H1 (cell line): ENCODE results near the gene CREBZF.

Experiments used
- EZH2 ChIP-seq: fragments of 200-600 bp; sonication (generic); IDR thresholded peaks from 2 replicates; pipeline ENCODE4 v1.7.1; 2012; ENCODE audit warnings: low read depth, mild to moderate bottlenecking, moderate library complexity, low read length, inconsistent platforms; ENCODE audit not compliant: severe bottlenecking
- JUND ChIP-seq: IDR thresholded peaks from 2 replicates; pipeline ENCODE4 v1.6.1; 2011; ENCODE audit warnings: mild to moderate bottlenecking, improper control_type of control experiment, low read length
- POLR2AphosphoS5 ChIP-seq: IDR thresholded peaks from 2 replicates; pipeline ENCODE4 v1.6.1; 2011; ENCODE audit warnings: low read depth, low read length
- TF ChIP-seq, protein P1 (sequence below): IDR thresholded peaks from 2 replicates; pipeline ENCODE4 v1.6.1; 2011; ENCODE audit warnings: low read depth, mild to moderate bottlenecking, low read length; ENCODE audit not compliant: insufficient read depth
- TF ChIP-seq, protein P2 (sequence below): IDR thresholded peaks from 2 replicates; pipeline ENCODE4 v1.6.1; 2012; ENCODE audit warnings: inconsistent platforms

DNA sequence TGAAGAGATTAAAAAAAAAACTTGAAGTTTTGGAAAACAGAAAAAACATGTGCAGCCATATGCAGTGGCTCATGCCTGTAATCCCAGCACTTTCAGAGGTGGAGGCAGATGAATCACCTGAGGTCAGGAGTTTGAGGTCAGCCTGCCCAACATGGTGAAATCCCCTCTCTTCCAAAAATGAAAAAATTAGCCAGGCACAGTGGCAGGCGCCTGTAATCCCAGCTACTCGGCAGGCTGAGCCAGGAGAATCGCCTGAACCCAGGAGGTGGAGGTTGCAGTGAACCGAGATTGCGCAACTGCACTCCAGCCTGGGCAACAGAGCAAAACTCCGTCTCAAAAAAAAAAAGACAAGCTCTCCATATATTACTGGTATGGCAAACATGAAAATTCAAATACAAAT, 45.4 kb downstream of the CREBZF start:
- TF ChIP-seq JUND = no peak
- TF ChIP-seq EZH2 = no peak
- TF ChIP-seq, protein P1, sequence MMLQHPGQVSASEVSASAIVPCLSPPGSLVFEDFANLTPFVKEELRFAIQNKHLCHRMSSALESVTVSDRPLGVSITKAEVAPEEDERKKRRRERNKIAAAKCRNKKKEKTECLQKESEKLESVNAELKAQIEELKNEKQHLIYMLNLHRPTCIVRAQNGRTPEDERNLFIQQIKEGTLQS = no peak
- TF ChIP-seq, protein P2, sequence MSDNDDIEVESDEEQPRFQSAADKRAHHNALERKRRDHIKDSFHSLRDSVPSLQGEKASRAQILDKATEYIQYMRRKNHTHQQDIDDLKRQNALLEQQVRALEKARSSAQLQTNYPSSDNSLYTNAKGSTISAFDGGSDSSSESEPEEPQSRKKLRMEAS = no peak
- TF ChIP-seq POLR2AphosphoS5 = no peak
